Fibroblast of lung (primary cell): ENCODE results near the gene COL28A1.

Experiments
- CTCF ChIP-seq, 2 donors: IDR thresholded peaks in 1 of 2; conservative IDR thresholded peaks in 1 of 2; 1 replicate in 1 of 2; 2 replicates in 1 of 2; pipeline ENCODE4 v1.5.1; 2011 to 2012; ENCODE audit warnings: low read length in 2 of 2, control low read depth in 1 of 2, inconsistent platforms in 1 of 2, low read depth in 1 of 2, mild to moderate bottlenecking in 1 of 2
- EZH2 ChIP-seq: IDR thresholded peaks from 2 replicates; pipeline ENCODE4 v1.5.1; 2012; ENCODE audit warnings: low read length, control low read depth, mild to moderate bottlenecking; ENCODE audit errors: missing control alignments

DNA sequence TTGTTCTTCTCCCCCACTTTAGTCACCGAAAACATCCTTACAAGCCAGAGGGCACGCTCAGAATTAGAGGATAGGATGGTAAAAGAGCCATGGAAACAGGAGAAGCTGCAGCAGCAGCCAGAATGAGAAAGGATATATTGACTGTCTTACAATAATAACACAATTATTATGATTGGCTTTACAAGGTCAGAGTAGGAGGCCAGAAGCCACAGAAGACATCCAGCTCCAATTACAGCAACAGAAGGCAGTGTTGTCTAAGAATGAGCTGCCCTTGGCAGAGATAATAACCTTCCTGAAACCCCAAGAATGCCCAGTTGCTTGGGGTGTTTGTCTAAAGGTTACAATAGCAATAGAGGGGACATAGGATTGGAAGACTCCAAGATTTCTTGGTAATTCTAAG lies 184.5 kb downstream of the COL28A1 start:
- TF ChIP-seq CTCF (conservative IDR thresholded peaks at IDR 0.05 in 1 of 2, IDR thresholded peaks at IDR 0.05 in 1 of 2; ENCODE audit: low read depth in 1 of 2, low read length in 2 of 2): no peak
- TF ChIP-seq EZH2: no peak
